Neural cell (in vitro differentiated cells): ENCODE data around the gene L3MBTL1.

Experiments
- CTCF ChIP-seq: fragments of 450-650 bp; IDR thresholded peaks from 2 replicates; pipeline ENCODE4 v1.5.1; 2014; ENCODE audit warnings: antibody characterized with exemption, mild to moderate bottlenecking, moderate library complexity; ENCODE audit not compliant: poor library complexity, severe bottlenecking
- EP300 ChIP-seq: fragments of 450-650 bp; conservative IDR thresholded peaks from 2 replicates; pipeline ENCODE4 v1.6.1; 2014; ENCODE audit warnings: antibody characterized with exemption, mild to moderate bottlenecking, moderate library complexity; ENCODE audit not compliant: poor library complexity, severe bottlenecking
- EZH2 ChIP-seq: fragments of 200-600, 300-800 bp; shearing (Covaris generic), sonication (generic); IDR thresholded peaks from 2 replicates; pipeline ENCODE4 v1.6.1; 2014; ENCODE audit warnings: antibody characterized with exemption, low read length, borderline replicate concordance, mild to moderate bottlenecking; ENCODE audit not compliant: insufficient read depth, poor library complexity, severe bottlenecking
- MXI1 ChIP-seq: fragments of 450-650 bp; conservative IDR thresholded peaks from 2 replicates; pipeline ENCODE4 v1.6.1; 2014; ENCODE audit warnings: antibody characterized with exemption, mild to moderate bottlenecking; ENCODE audit not compliant: poor library complexity, severe bottlenecking
- POLR2AphosphoS5 ChIP-seq: IDR thresholded peaks from 2 replicates; pipeline ENCODE4 v1.6.1; 2012
- REST ChIP-seq: IDR thresholded peaks from 2 replicates; pipeline ENCODE4 v1.6.1; 2012; ENCODE audit warnings: borderline replicate concordance
- SMC3 ChIP-seq: fragments of 450-650 bp; conservative IDR thresholded peaks from 2 replicates; pipeline ENCODE4 v1.6.1; 2014; ENCODE audit warnings: antibody characterized with exemption, mild to moderate bottlenecking, moderate library complexity; ENCODE audit not compliant: poor library complexity
- TAF1 ChIP-seq: IDR thresholded peaks from 2 replicates; pipeline ENCODE4 v1.6.1; 2012; ENCODE audit warnings: low read depth

GRCh38 chr20:43536041-43536816 lies 28.7 kb downstream of the L3MBTL1 start:
- TF ChIP-seq EZH2 (no peak), CTCF (no peak), EP300 (no peak), REST (no peak), TAF1 (no peak), MXI1 (no peak), POLR2AphosphoS5 (no peak), SMC3 (no peak)
